GM04503 (cell line): ENCODE measurements around the gene OR6C68.
"Not testable (repeated sequence)": the region's sequence is repeated elsewhere in the genome, so short reads cannot be mapped to it uniquely, and the experiment has no call there.

Experiments
- DNase-seq: peaks from one replicate; pipeline ENCODE4 v3.0.0-alpha.2; 2012; ENCODE audit warnings: low read depth

Gene OR6C68

DNA sequence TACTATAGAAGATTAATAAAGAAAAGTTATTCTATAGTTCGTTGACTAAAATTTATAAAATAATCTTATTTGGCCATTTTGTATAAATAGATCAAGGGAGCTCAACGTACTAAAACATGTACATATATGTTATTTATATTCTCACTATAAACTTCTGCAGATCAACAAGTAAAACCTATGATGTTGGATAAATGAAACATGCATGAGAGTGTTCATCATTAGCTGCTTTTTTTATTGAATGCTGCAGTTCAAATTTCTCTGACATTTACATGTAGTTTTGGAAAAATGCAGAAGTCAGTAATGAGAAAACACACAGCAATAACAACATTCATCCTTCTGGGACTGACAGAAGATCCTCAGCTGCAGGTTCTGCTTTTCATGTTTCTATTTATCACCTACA is at the start of gene OR6C68:
Gene OR6C68, plus strand, starts transcription at position 301 of the 400 bp plus-strand sequence. Its CDS starts 0 bp downstream, at position 301.
- no peak for DNase-seq

GRCh38 chr12:55443776-55444175 is 48.4 kb upstream of the OR6C68 start, which contains the start of gene OR6C2:
Gene OR6C2 (plus strand): TSS chr12:55444076. CDS start chr12:55452214, 8,138 bp downstream.
- DNase-seq: no peak

GRCh38 chr12:55445357-55445756 is 46.8 kb upstream of the OR6C68 start:
- no peak for DNase-seq

DNA sequence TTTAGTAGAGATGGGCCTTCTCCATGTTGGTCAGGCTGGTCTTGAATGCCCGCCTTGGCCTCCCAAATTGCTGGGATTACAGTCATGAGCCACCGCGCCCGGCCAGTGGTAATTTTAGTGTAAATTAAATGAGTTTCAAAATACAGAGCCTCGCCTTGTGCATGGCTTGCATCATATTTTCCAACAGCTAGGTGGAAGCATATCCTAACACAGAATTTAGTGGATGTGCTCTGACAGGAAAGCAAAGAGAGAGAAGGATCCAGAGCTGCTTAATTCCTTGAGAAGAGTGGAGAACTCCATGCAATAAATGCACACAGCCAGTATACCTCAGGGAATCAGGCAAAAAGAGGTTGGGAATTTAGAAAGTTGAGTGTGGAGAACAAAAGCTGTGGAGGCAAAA is 45.9 kb upstream of the OR6C68 start:
- DNase-seq: no peak

DNA sequence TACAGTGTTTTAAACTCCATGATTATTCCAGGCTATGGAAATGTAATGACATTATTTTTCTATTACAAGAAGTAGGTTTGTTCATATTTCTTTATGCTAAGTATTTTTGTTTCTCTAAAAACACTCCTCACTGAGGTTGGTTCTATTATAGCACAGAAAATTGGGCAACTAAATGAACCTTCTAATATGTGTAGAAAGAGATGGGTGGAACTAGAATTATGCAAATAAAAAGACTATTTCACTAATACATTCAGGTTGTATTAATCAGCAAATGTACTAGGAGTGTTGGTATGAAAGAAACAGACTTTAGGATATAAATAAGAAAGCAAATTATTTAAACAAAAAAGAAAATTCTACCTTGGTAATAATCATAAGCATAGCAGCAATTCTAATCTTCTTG is 43.4 kb upstream of the OR6C68 start:
- no peak for DNase-seq

GRCh38 chr12:55464926-55465325 is 27.3 kb upstream of the OR6C68 start:
- DNase-seq: not testable (repeated sequence)

- no peak for DNase-seq
Observed at GRCh38 chr12:55467836-55468235, 24.3 kb upstream of the OR6C68 start.

GRCh38 chr12:55469291-55469690 is 22.9 kb upstream of the OR6C68 start:
- no peak for DNase-seq

DNA sequence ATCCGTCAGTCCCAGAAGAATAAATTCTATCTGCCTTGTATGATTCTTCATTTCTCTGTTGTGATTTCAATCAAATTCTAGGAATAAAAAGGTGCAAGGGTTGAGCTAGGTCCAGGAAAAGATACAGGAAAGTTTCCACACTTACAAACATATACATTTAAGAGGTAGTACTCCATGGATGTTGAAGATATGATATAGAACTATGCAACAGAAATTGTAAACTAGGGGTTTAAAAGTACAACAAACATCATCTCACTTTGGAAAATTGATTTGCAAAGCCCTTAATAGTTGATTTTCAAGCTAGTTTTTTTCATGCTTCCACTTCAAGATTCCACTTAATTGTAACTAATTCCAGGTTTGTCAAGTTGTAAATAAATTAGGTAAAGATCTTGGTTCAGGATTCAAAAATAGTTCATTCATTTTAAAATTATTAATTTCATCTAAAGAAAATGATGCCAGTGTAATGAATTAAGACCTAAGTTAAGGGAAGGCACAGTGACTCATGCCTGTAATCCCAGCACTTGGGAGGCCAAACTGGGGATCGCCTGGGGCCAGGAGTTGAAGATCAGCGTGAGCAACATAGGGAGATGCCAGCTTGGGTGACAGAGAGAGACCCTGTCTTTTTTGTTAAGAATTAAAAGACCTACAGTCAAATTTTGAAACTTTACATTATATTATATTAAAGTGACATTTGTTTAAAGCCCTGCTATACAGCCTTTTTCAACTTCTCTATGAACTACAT is 21.9 kb upstream of the OR6C68 start, which contains the start of gene OR6C70:
Gene OR6C70, minus strand, starts transcription at position 51 of the 742 bp plus-strand sequence. Its CDS starts 0 bp downstream, at position 51.
- DNase-seq: no peak

DNA sequence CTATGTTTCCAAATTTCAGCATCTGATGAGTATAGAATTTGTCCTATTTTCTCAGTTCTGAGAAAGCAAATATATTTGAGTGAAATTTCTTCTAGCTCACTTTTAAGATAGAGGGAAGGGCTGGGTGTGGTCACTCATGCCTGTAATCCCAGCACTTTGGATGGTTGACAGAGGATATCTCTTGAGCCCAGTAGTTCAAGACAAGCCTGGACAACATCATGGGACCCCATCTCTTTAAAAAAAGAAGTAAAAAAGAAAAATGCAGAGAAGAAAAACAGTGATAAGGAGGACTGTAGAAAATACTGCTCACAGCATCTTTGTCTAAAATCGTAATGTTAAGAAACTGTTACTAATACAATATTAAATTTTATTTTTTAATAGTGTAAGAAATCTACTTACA is 19.9 kb upstream of the OR6C68 start:
- DNase-seq: no peak

DNA sequence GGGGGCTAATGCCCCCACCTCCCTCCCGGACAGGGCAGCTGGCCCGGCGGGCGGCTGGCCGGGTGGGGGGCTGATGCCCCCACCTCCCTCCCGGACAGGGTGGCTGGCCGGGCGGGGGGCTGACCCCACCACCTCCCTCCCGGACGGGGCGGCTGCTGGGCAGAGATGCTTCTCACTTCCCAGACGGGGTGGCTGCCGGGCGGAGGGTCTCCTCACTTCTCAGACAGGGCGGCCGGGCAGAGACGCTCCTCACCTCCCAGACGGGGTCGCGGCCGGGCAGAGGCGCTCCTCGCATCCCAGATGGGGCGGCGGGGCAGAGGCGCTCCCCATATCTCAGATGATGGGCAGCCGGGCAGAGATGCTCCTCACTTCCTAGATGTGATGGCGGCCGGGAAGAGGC is 13.0 kb upstream of the OR6C68 start:
- DNase-seq: not testable (repeated sequence)

DNA sequence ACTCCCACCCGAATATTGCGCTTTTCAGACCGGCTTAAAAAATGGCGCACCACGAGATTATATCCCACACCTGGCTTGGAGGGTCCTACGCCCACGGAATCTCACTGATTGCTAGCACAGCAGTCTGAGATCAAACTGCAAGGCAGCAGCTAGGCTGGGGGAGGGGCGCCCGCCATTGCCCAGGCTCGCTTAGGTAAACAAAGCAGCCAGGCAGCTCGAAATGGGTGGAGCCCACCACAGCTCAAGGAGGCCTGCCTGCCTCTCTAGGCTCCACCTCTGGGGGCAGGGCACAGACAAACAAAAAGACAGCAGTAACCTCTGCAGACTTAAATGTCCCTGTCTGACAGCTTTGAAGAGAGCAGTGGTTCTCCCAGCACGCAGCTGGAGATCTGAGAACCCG is 7.9 kb upstream of the OR6C68 start:
- not testable (repeated sequence) for DNase-seq

DNA sequence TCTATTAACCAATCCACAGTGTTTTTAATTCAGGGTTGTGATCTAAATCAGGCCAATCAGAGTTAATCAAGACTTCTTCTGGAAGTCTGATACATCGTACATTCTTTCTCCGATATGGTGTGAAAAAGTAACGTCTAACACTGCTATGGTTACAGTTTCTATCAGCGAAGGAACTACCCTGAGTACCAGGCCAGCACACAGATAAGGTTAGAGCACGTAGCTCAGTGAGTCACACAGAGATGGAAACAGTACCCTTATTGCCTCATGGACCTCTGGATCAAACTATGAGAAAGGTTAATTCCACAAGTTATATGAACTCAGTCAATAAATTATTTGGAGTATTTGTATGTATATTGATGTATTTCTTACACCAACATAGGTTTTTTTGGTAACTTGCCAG is 3.3 kb downstream of the OR6C68 start:
- no peak for DNase-seq

DNA sequence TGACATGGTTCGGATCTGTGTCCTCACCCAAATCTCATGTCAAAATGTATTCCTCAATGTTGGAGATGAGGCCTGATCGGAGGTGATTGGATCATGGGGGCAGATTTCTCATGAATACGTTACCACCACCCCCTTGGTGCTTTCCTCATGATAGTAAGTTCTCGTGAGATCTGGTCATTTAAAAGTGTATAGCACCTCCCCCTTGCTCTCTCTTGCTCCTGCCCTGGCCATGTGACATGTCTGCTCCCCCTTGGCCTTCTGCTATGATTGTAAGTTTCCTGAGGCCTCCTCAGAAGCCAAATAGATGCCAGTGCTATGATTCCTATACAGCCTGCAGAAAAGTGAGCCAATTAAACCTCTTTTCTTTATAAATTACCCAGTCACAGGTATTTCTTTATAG is 7.1 kb downstream of the OR6C68 start:
- DNase-seq: no peak

- no peak for DNase-seq
Observed at GRCh38 chr12:55499810-55500252, 7.7 kb downstream of the OR6C68 start.

GRCh38 chr12:55501601-55502000 is 9.4 kb downstream of the OR6C68 start:
- DNase-seq: no peak

DNA sequence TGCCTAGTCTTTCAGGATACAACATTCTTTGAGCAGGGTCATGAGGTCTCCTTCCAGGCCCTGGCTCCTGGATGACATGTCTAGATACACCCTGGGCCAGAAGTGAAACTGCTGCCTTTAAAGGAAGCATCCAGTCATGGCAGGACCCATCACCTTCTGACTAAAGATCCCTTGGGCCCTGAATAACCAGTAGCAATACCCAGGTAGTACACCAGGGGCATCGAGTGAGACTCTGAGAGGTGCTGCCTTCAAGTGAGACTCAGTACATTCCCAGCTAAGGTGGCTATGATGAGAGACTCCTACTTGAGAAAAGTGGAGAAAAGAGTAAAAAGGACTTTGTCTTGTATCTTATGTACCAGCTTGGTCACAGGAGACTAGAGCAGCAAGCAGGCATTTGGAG is 23.5 kb downstream of the OR6C68 start:
- no peak for DNase-seq

GRCh38 chr12:55516391-55516790 is 24.2 kb downstream of the OR6C68 start:
- DNase-seq: no peak
